Muscle of leg (tissue), 11 donors: ENCODE measurements around the gene KIF3A. TPM values are rescaled to one million over a fixed set of nuclear protein-coding genes. Genes with fewer than 3 reads are reported as not detected.

ENCODE experiments used
- DNase-seq: peaks from one replicate; pipeline ENCODE4 v3.0.0; 2013
- H3K27ac ChIP-seq: one replicate; pipeline ENCODE4 v1.5.1; 2013; ENCODE audit warnings: mild to moderate bottlenecking, low read length, control low read depth
- H3K27me3 ChIP-seq: one replicate; pipeline ENCODE4 v1.6.1; 2013; ENCODE audit warnings: low read length; ENCODE audit not compliant: control insufficient read depth, insufficient read depth
- H3K36me3 ChIP-seq: one replicate; pipeline ENCODE4 v1.6.1; 2013; ENCODE audit warnings: low read length; ENCODE audit not compliant: control insufficient read depth, insufficient read depth
- H3K4me1 ChIP-seq: one replicate; pipeline ENCODE4 v1.6.1; 2013; ENCODE audit warnings: low read length; ENCODE audit not compliant: control insufficient read depth, insufficient read depth
- H3K4me3 ChIP-seq: one replicate; pipeline ENCODE4 v1.5.1; 2013; ENCODE audit warnings: low read length, control low read depth
- H3K9me3 ChIP-seq: replicated peaks from 2 replicates; pipeline ENCODE4 v1.6.1; 2013; ENCODE audit warnings: low read depth, low read length; ENCODE audit not compliant: control insufficient read depth
- WGBS: methylation state at CpG from one replicate; pipeline ENCODE4 v1.1.5; 2013; ENCODE audit warnings: missing lambda C conversion rate; ENCODE audit not compliant: insufficient coverage; 5-methylcytosine and 5-hydroxymethylcytosine counted together
- polyA plus RNA-seq, 8 donors: library from polyadenylated mRNA; unstranded; fragments of 120-200 nt; gene quantifications; one replicate each; pipeline versions ENCODE4 v1.2.1 to v1.2.3, GENCODE V29; 2013; ENCODE audit warnings: inconsistent platforms in 1 of 8, low replicate concordance in 1 of 8; ENCODE audit not compliant: insufficient read length in 8 of 8, insufficient read depth in 1 of 8
- total RNA-seq: library from RNA; stranded (reverse); fragments of 120-200 nt; gene quantifications from one replicate; pipeline ENCODE4 v1.2.4, GENCODE V29; 2013

Gene KIF3A
- total and polyA plus RNA-seq, 9 donors: 4.2 to 10.3 (median 6.6) TPM

DNA sequence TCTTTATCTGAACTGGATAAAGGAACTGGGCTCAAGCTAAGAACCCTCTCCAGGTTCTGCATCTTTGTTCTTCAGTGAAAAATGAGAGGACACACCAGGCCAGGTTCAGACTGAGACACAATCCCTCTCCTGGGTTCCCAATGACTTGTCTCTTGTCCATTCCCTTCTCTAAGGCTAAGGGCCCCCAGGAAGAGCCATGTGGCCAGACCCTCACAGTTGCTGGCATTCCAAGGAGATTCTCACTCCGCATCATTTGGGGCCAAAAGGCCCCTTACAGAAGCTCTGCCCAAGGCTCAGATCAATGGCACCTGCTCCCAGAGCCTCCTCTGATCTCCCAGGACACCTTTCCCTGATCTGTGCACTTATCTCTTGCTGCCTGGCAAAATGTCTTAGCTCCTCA lies 58.6 kb downstream of the KIF3A start:
- Histone ChIP-seq H3K4me3 (no peak overlapping the region), H3K27ac (no peak overlapping the region), H3K9me3 (no peaks in the 10 kb centered on the region), H3K4me1 (no peaks in the 10 kb centered on the region), H3K27me3 (no peaks in the 10 kb centered on the region), H3K36me3 (no peaks in the 10 kb centered on the region)
- 73% methylated on average over 1 of the region's 1 CpG for WGBS
- DNase-seq: no peak

DNA sequence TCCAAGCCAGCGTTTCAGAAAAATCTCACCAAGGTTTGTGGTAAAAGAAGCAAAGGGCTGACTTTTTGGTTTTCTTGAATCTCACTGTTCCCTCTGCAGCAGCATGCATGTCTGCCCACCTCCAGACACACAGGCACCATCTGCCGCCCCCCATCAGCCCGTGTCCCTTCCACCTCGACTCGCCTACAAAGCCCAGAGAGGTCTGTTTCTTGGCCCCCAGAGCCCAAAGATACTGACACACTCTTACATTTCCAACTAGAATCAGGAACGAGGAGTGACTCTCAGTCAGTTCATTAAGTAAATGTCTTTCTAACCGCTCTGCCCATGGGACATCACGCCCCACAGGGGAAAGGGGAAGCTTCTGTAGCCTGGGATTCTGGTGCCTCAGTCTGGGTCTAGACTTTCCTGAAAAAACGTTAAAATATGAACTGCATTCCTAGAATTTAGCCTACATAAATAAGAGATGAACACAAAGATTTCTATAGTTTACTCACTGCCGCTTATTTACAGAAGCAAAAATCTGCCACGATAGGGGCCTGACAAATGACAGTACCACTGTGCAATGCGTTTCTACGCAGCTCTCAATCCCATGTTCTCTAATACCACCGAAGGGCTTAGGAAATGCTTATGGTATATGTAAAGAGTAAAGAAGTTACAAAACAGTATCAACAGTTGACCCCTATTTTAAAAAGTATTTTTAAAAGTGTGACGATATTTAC lies 59.5 kb downstream of the KIF3A start:
- Histone ChIP-seq H3K27ac (no peak overlapping the region), H3K9me3 (no peaks in the 10 kb centered on the region), H3K4me1 (no peaks in the 10 kb centered on the region), H3K27me3 (no peaks in the 10 kb centered on the region), H3K36me3 (no peaks in the 10 kb centered on the region), H3K4me3 (no peak overlapping the region)
- no peak for DNase-seq
- WGBS: 75% methylated on average over 4 of the region's 15 CpGs

DNA sequence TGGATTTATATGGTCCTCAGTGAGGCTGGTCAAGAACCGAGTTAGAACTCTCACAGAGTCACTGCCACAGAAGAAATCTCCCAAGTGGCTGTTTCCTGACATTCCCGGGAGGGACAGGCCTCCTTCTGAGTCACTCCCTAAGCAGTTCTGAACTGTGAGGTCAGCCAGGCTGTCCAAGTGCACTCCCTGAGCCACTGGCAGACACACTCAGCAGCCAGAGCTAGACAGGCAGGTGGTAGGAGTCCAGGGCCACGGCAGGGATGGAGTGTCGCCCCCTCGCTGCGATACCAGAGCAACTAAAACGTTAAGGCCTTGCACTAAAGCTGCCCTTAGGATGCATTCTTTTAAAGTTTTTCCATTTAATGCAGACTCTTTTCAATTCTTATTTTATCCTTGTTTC lies 60.2 kb downstream of the KIF3A start:
- Histone ChIP-seq H3K36me3 (no peaks in the 10 kb centered on the region), H3K27ac (no peak overlapping the region), H3K4me1 (no peaks in the 10 kb centered on the region), H3K4me3 (no peak overlapping the region), H3K27me3 (no peaks in the 10 kb centered on the region), H3K9me3 (no peaks in the 10 kb centered on the region)
- 61% methylated on average over 7 of the region's 7 CpGs for WGBS
- no peak for DNase-seq

DNA sequence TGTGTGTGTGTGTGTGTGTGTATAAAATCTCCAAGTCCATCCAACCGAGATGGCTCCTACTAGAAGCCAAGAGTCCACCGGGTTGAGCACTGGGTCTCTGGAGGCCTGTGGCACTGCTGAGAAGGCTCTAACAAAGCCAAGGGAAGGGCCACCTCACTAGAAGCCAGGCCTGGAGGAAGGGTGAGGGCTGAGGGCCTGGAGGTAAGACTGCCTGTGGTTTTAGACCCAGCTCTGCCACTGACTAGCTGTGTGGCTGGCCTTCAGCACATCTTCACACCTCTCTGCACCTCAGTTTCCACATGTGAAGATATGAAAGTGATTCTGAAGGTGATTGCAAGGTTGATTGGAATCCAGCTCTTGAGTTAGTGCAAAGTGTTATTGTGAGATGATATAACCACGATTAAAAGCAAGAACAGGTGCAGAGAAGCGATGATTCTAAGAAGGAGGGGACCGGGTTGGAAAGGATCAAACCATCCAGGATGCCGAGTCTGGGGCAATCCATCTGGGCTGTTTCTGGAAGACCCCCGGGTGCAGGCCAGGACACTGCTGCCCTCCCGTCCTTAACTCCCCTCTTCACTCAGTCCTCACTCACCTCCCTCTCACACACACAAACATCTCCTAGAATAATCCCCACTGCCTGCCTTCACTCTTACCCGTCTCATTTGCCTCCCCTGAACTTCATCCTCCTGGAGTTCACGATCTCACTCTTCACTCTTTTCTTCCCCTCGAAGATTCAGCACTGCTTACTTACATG lies 61.2 kb downstream of the KIF3A start:
- Histone ChIP-seq H3K27ac (no peak overlapping the region), H3K27me3 (no peaks in the 10 kb centered on the region), H3K9me3 (no peaks in the 10 kb centered on the region), H3K4me3 (no peak overlapping the region), H3K4me1 (no peaks in the 10 kb centered on the region), H3K36me3 (no peaks in the 10 kb centered on the region)
- no peak for DNase-seq
- WGBS: 94% methylated on average over 4 of the region's 11 CpGs

DNA sequence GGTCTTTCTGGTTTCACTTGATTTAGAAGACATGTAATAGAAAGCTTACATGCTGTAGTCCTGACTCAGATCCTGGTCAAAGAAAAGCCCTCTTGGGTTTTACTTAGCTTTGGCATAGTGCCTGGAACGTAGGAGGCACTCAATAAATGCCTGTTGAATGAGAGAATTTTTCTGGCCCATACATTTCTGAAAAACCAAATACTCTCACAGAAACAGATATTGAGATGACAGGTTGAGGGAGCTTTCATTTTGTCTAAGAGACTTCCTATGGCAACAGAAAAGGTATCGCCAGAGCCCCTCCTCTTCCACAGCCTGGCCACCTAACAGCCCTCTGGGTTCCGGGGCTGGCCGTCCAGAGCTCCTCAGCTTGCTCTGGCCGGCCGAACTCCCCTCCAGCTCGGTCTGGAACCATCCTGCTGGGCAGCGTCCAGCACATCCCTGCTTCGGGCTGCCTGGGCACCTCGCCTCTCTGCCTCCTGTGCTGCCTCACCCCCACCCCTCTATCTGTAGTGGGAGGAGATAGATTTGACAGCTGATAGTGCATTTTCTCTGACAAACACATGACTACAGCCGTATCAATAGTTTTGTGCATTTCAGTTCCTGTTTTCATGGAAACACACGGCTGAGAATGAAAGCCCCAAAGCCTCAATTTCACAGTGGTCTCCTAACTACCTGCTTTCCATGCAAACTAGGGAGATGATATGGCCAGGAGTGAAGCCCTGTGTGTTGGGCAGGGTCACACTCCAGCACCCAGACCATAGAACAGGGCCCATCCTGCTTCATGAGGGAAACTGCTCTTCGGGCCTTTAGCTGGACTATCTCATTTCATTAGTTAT lies 62.5 kb downstream of the KIF3A start:
- peak; percentile 55 for DNase-seq
- H3K4me3 ChIP-seq: no peak overlapping the region
- H3K9me3 ChIP-seq: no peaks in the 10 kb centered on the region
- no peaks in the 10 kb centered on the region for H3K4me1 ChIP-seq
- no peaks in the 10 kb centered on the region for H3K36me3 ChIP-seq
- no peak overlapping the region for H3K27ac ChIP-seq
- WGBS: 67% methylated on average over 1 of the region's 13 CpGs
- no peaks in the 10 kb centered on the region for H3K27me3 ChIP-seq

DNA sequence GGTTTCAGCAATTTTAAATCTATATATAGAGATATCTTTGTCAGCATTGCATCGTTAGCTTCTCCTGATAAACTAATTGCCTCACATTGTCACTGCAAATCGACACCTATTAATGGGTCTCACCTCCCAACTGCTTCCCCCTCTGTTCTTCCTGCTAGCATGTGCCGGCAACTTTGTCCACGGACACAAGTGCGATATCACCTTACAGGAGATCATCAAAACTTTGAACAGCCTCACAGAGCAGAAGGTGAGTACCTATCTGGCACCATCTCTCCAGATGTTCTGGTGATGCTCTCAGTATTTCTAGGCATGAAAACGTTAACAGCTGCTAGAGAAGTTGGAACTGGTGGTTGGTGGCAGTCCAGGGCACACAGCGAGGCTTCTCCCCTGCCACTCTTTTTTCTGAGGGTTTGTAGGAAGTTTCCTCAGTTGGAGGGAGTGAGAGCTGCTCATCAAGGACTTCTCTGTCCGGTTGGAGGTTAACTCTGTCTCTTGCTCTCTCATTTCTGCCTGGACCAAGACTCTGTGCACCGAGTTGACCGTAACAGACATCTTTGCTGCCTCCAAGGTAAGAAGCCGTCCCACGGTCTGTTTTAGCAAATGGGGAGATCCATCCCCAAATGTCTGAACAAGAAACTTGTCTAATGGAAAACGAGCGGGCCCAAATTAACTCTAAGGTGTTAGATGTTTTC lies 63.3 kb downstream of the KIF3A start, which contains the start of gene IL4:
IL4 (plus strand) TSS at position 51 of the 692 bp plus-strand sequence; CDS start at position 113, 62 bp downstream.
- 71% methylated on average over 9 of the region's 14 CpGs for WGBS
- Histone ChIP-seq H3K4me3 (no peak within 1 kb of the TSS), H3K9me3 (no peaks in the 10 kb centered on the region), H3K27ac (no peak within 1 kb of the TSS), H3K4me1 (no peaks in the 10 kb centered on the region), H3K27me3 (no peaks in the 10 kb centered on the region), H3K36me3 (no peaks in the 10 kb centered on the region)
- no peak for DNase-seq

DNA sequence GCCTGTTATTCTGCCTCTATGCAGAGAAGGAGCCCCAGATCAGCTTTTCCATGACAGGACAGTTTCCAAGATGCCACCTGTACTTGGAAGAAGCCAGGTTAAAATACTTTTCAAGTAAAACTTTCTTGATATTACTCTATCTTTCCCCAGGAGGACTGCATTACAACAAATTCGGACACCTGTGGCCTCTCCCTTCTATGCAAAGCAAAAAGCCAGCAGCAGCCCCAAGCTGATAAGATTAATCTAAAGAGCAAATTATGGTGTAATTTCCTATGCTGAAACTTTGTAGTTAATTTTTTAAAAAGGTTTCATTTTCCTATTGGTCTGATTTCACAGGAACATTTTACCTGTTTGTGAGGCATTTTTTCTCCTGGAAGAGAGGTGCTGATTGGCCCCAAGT lies 63.9 kb downstream of the KIF3A start:
- H3K4me1 ChIP-seq: no peaks in the 10 kb centered on the region
- no peaks in the 10 kb centered on the region for H3K27me3 ChIP-seq
- H3K4me3 ChIP-seq: no peak overlapping the region
- H3K36me3 ChIP-seq: no peaks in the 10 kb centered on the region
- WGBS: no CpG with 5 or more reads among the region's 1 CpG
- no peak overlapping the region for H3K27ac ChIP-seq
- DNase-seq: no peak
- no peaks in the 10 kb centered on the region for H3K9me3 ChIP-seq

DNA sequence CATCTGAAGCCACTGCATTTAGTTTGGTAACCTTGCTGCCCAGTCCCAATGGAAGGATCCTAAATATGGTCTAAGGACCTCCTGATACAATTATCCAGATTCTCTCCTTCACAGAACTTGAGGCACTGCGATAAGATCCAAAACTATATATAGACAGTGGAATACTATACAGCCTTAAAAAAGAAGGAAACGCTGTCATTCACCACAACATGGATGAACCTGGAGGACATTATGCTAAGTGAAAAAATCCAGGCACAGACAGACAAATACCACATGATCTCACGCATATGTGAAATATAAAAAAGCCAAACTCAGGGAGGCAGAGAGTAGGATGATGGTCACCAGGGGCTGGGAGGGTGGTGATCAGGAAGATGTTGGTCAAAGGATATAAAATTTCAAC lies 66.3 kb downstream of the KIF3A start:
- WGBS: no CpG with 5 or more reads among the region's 3 CpGs
- Histone ChIP-seq H3K4me3 (no peak overlapping the region), H3K36me3 (no peaks in the 10 kb centered on the region), H3K9me3 (no peaks in the 10 kb centered on the region), H3K27ac (no peak overlapping the region), H3K27me3 (peaks cover 2% of the 10 kb centered on the region), H3K4me1 (no peaks in the 10 kb centered on the region)
- DNase-seq: no peak

DNA sequence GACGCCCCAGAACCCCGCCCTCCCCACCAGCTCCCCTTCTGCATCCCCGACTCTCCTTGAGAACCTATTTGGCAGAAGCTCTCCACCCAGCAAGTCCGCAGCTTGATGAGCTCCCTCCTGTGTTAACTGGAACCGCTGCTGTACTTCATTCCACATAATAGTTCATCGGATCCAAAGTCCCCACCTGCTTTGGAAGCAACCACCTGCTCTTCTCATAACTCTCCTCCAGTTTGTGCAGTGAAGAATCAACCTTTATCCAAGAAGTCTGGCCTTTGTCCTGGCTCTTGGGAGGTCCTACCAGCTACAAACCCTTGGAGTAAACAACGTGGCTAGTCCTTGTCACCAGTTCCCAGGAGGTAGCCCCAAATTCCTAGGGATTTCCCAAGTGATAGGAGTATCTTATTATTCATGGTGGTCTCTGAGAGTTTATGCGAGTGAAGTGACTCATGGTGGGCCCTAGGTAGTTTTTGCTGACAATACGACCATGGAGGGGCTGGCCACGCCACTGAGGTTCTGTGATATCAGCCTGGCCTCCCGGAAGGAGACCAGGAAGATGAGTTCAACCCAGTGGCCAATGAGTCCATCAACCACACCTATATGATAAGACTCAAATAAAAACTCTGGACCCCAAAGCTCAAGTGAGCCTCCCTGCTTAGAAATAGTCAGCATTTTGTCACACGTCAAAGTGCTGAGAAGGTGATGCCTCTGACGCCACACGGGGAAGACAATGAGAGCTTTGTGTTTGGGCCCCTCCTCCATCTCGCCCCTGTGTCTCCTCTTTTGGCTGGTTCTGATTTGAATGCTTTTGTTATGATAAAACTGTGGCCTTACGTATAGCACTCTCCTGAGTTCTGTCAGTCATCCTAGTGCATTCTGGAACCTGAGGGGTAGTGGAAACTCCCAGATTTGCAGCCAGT lies 67.1 kb downstream of the KIF3A start:
- 83% methylated on average over 9 of the region's 16 CpGs for WGBS
- Histone ChIP-seq H3K27me3 (peaks cover 2% of the 10 kb centered on the region), H3K36me3 (no peaks in the 10 kb centered on the region), H3K27ac (no peak overlapping the region), H3K9me3 (no peaks in the 10 kb centered on the region), H3K4me3 (no peak overlapping the region), H3K4me1 (no peaks in the 10 kb centered on the region)
- no peak for DNase-seq
